RKO (cell line): ENCODE data around the gene IQGAP1.
A peak's percentile ranks its signal among the peaks of the same experiment; 100 is the strongest.

Experiments
- DNase-seq: peaks from one replicate; pipeline ENCODE4 v3.0.0-alpha.2; 2016; ENCODE audit warnings: low spot score

Gene IQGAP1

GRCh38 chr15:90531147-90531546, 143.1 kb downstream of the IQGAP1 start:
- peak; percentile 9 for DNase-seq

GRCh38 chr15:90535254-90535653, 147.2 kb downstream of the IQGAP1 start:
- no peak for DNase-seq

GRCh38 chr15:90539789-90540188, 151.7 kb downstream of the IQGAP1 start:
- no peak for DNase-seq

- no peak for DNase-seq
Observed at GRCh38 chr15:90540768-90541167, 152.7 kb downstream of the IQGAP1 start.

- DNase-seq, result peak; percentile 27
Observed at GRCh38 chr15:90545095-90545494, 157.1 kb downstream of the IQGAP1 start.

- DNase-seq, result no peak
Observed at GRCh38 chr15:90547540-90547939, 159.5 kb downstream of the IQGAP1 start.

GRCh38 chr15:90550919-90551318, 162.9 kb downstream of the IQGAP1 start:
- DNase-seq, result no peak
